ENCODE data around the gene ENPEP.

DNA sequence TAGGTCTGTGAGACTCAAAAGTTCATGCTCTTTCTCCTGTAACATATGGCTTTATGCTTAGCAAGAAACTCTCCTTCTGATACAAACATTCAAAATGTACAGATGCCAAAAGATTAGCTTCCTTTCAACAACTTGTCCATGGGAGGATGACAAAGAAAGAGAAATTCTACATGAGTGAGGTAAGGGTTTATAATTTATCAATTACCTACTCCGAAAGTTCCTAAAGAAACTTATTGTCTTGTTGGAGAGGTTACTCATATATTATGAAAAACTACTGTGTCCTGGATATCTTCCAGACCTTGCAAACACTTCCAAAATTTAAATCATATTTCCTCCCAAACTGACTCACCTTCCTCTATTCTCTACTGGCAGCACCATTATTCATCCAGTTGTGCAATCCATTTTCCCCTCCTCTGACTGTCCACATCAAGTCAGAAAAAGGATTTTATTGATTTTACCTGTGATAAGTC, 65.1 kb downstream of the ENPEP start:
- TF ChIP-seq, protein P1, sequence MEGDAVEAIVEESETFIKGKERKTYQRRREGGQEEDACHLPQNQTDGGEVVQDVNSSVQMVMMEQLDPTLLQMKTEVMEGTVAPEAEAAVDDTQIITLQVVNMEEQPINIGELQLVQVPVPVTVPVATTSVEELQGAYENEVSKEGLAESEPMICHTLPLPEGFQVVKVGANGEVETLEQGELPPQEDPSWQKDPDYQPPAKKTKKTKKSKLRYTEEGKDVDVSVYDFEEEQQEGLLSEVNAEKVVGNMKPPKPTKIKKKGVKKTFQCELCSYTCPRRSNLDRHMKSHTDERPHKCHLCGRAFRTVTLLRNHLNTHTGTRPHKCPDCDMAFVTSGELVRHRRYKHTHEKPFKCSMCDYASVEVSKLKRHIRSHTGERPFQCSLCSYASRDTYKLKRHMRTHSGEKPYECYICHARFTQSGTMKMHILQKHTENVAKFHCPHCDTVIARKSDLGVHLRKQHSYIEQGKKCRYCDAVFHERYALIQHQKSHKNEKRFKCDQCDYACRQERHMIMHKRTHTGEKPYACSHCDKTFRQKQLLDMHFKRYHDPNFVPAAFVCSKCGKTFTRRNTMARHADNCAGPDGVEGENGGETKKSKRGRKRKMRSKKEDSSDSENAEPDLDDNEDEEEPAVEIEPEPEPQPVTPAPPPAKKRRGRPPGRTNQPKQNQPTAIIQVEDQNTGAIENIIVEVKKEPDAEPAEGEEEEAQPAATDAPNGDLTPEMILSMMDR (IDR thresholded peaks at IDR 0.05): no peak
- TF ChIP-seq POLR2A (IDR thresholded peaks at IDR 0.05): no peak

Data from thyroid gland (tissue), 4 donors.